NT2/D1 (cell line): ENCODE measurements around the gene RAD51C.

Experiments used
- YY1 ChIP-seq: IDR thresholded peaks from 2 replicates; pipeline ENCODE4 v1.6.1; 2011; ENCODE audit not compliant: insufficient read length, insufficient read depth
- ZNF274 ChIP-seq: IDR thresholded peaks from 2 replicates; pipeline ENCODE4 v1.6.1; 2011; ENCODE audit warnings: mild to moderate bottlenecking, low read depth, low read length

GRCh38 chr17:58648236-58648635, 44.2 kb upstream of the RAD51C start:
- TF ChIP-seq ZNF274 (no peak), YY1 (no peak)
